ENCODE results near the gene TOMM20.

Gene TOMM20

GRCh38 chr1:235070819-235071218, 57.8 kb downstream of the TOMM20 start:
- H3K27me3 ChIP-seq = no peaks in the 10 kb centered on the region
- H3K36me3 ChIP-seq = no peaks in the 10 kb centered on the region
- DNase-seq = no peak
- TF ChIP-seq CTCF (IDR thresholded peaks at IDR 0.05) = no peak
- intact Hi-C loops (cut with DNase I; ENCODE audit: low total_unique reads) = no loop called here
- H3K4me3 ChIP-seq = no peak overlapping the region
- H3K9me3 ChIP-seq = no peaks in the 10 kb centered on the region
- peak overlapping the region; percentile 42 to 73 for H3K27ac ChIP-seq
- peaks cover 0 to 69% (median 51%) of the 10 kb centered on the region in 4 donors for H3K4me1 ChIP-seq

GRCh38 chr1:235069577-235070563, 58.8 kb downstream of the TOMM20 start:
- H3K4me1 ChIP-seq = peaks cover 0 to 59% (median 42%) of the 10 kb centered on the region in 4 donors
- no peaks in the 10 kb centered on the region for H3K27me3 ChIP-seq
- peak; percentile 76 to 90 for DNase-seq
- H3K9me3 ChIP-seq = no peaks in the 10 kb centered on the region
- TF ChIP-seq CTCF (IDR thresholded peaks at IDR 0.05) = no peak
- no peaks in the 10 kb centered on the region for H3K36me3 ChIP-seq
- intact Hi-C loops (cut with DNase I; ENCODE audit: low total_unique reads) = no loop called here
- H3K4me3 ChIP-seq = no peak overlapping the region
- peak overlapping the region; percentile 73 to 83 for H3K27ac ChIP-seq

DNA sequence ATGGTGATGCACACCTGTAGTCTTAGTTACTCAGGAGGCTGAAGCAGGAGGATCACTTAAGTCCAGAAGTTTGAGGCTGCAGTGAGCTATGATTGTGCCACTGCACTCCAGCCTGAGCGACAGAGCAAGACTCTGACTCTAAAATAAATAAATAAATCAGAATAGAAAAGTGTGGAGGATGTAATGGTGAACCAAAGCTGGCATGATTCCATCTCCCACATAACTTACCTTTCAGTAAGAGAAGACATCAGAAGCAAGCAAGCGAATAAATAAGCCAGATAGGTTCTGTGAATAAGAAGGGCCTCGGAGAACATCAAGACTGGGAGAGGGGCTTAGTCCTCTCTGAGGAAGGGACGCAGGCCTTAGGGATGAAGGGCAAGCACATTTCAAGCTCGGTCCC, 59.5 kb downstream of the TOMM20 start:
- H3K36me3 ChIP-seq = no peaks in the 10 kb centered on the region
- TF ChIP-seq CTCF (IDR thresholded peaks at IDR 0.05) = no peak
- no peak overlapping the region for H3K4me3 ChIP-seq
- peaks cover 0 to 52% (median 36%) of the 10 kb centered on the region in 4 donors for H3K4me1 ChIP-seq
- H3K27me3 ChIP-seq = no peaks in the 10 kb centered on the region
- intact Hi-C loops (cut with DNase I; ENCODE audit: low total_unique reads) = no loop called here
- no peaks in the 10 kb centered on the region for H3K9me3 ChIP-seq
- DNase-seq = no peak
- peak overlapping the region; percentile 73 to 83 for H3K27ac ChIP-seq

GRCh38 chr1:235068158-235069121, 60.2 kb downstream of the TOMM20 start:
- intact Hi-C loops (cut with DNase I; ENCODE audit: low total_unique reads) = no loop called here

More at GRCh38 chr1:235068158-235069121, 60.2 kb downstream of the TOMM20 start:
- no peaks in the 10 kb centered on the region for H3K36me3 ChIP-seq
- no peak overlapping the region for H3K4me3 ChIP-seq
- peaks cover 0 to 47% (median 33%) of the 10 kb centered on the region in 4 donors for H3K4me1 ChIP-seq
- H3K9me3 ChIP-seq = no peaks in the 10 kb centered on the region
- H3K27me3 ChIP-seq = no peaks in the 10 kb centered on the region
- DNase-seq = no peak
- H3K27ac ChIP-seq = peak overlapping the region; percentile 74 to 83
- TF ChIP-seq CTCF (IDR thresholded peaks at IDR 0.05) = no peak
